IPS DF 6.9 (cell line): ENCODE measurements around the gene ZYG11B.
A peak's percentile ranks its signal among the peaks of the same experiment; 100 is the strongest.
"Not testable (repeated sequence)": the region's sequence is repeated elsewhere in the genome, so short reads cannot be mapped to it uniquely, and the experiment has no call there.

Experiments
- DNase-seq: peaks from one replicate; pipeline ENCODE4 v3.0.0-alpha.2; 2013; ENCODE audit warnings: low read depth, low spot score
- H3K27ac ChIP-seq: one replicate; pipeline ENCODE4 v1.5.1; 2013; ENCODE audit warnings: low read length, control low read depth
- H3K27me3 ChIP-seq: 2 replicates; pipeline ENCODE4 v1.6.1; 2013; ENCODE audit warnings: mild to moderate bottlenecking, low read length; ENCODE audit not compliant: control insufficient read depth, insufficient read depth
- H3K36me3 ChIP-seq: 2 replicates; pipeline ENCODE4 v1.6.1; 2013; ENCODE audit warnings: low read length; ENCODE audit not compliant: control insufficient read depth, insufficient read depth
- H3K4me1 ChIP-seq: 2 replicates; pipeline ENCODE4 v1.6.1; 2013; ENCODE audit warnings: low read length; ENCODE audit not compliant: control insufficient read depth, insufficient read depth
- H3K4me3 ChIP-seq: 2 replicates; pipeline ENCODE4 v1.5.1; 2013; ENCODE audit warnings: mild to moderate bottlenecking, low read length
- H3K9me3 ChIP-seq: 2 replicates; pipeline ENCODE4 v1.6.1; 2013; ENCODE audit warnings: low read length, inconsistent platforms; ENCODE audit not compliant: control insufficient read depth, insufficient read depth
- WGBS: extraction: QIAGEN DNeasy Blood & Tissue Kit; methylation state at CpG from one replicate; pipeline ENCODE4 v1.1.7; 2013; ENCODE audit warnings: mixed read lengths, missing lambda C conversion rate; ENCODE audit not compliant: insufficient read length, insufficient coverage; 5-methylcytosine and 5-hydroxymethylcytosine counted together

ZYG11B gene

GRCh38 chr1:52691821-52692220, 34.4 kb upstream of the ZYG11B start:
- H3K36me3 ChIP-seq: peaks cover 17% of the 10 kb centered on the region
- H3K9me3 ChIP-seq: no peaks in the 10 kb centered on the region
- DNase-seq: no peak
- no peak overlapping the region for H3K4me3 ChIP-seq
- H3K4me1 ChIP-seq: no peaks in the 10 kb centered on the region
- no peak overlapping the region for H3K27ac ChIP-seq
- no CpG with 5 or more reads among the region's 3 CpGs for WGBS
- H3K27me3 ChIP-seq: no peaks in the 10 kb centered on the region

- Histone ChIP-seq H3K27me3 (no peaks in the 10 kb centered on the region), H3K27ac (no peak overlapping the region), H3K4me3 (no peak overlapping the region), H3K9me3 (no peaks in the 10 kb centered on the region), H3K4me1 (no peaks in the 10 kb centered on the region), H3K36me3 (peaks cover 12% of the 10 kb centered on the region; the same call in 1 of the 2 replicates)
- no CpG with 5 or more reads among the region's 4 CpGs for WGBS
- DNase-seq: no peak
Measured at GRCh38 chr1:52692697-52693096, 33.6 kb upstream of the ZYG11B start.

GRCh38 chr1:52693351-52693750, 32.9 kb upstream of the ZYG11B start:
- not testable (repeated sequence) for H3K4me3 ChIP-seq, H3K4me1 ChIP-seq, DNase-seq, H3K9me3 ChIP-seq, H3K27ac ChIP-seq, H3K36me3 ChIP-seq, H3K27me3 ChIP-seq
- no CpG with 5 or more reads among the region's 10 CpGs for WGBS

GRCh38 chr1:52693843-52694242, 32.4 kb upstream of the ZYG11B start:
- no CpG with 5 or more reads among the region's 1 CpG for WGBS
- no peak for DNase-seq
- H3K36me3 ChIP-seq: peaks cover 9% of the 10 kb centered on the region; the same call in 1 of the 2 replicates
- H3K4me1 ChIP-seq: no peaks in the 10 kb centered on the region
- H3K9me3 ChIP-seq: no peaks in the 10 kb centered on the region
- H3K27ac ChIP-seq: no peak overlapping the region
- H3K27me3 ChIP-seq: no peaks in the 10 kb centered on the region
- H3K4me3 ChIP-seq: no peak overlapping the region

- Histone ChIP-seq H3K4me3 (no peak overlapping the region), H3K27me3 (no peaks in the 10 kb centered on the region), H3K9me3 (no peaks in the 10 kb centered on the region), H3K27ac (no peak overlapping the region), H3K4me1 (no peaks in the 10 kb centered on the region), H3K36me3 (peaks cover 9% of the 10 kb centered on the region; the same call in 1 of the 2 replicates)
- 100% methylated on average over 1 of the region's 7 CpGs for WGBS
- DNase-seq: no peak
Measured at GRCh38 chr1:52695627-52696026, 30.6 kb upstream of the ZYG11B start.

GRCh38 chr1:52697795-52698674, 28.2 kb upstream of the ZYG11B start, which contains the start of gene COA7:
Gene COA7, minus strand, starts transcription at chr1:52698347. Its CDS starts 21 bp downstream, at chr1:52698326.
- H3K27me3 ChIP-seq: no peaks in the 10 kb centered on the region
- H3K27ac ChIP-seq: no peak within 1 kb of the TSS
- peak within 1 kb of the TSS; percentile 49 for H3K4me3 ChIP-seq
- no peak for DNase-seq
- H3K36me3 ChIP-seq: no peaks in the 10 kb centered on the region
- H3K9me3 ChIP-seq: no peaks in the 10 kb centered on the region
- no CpG with 5 or more reads among the region's 68 CpGs for WGBS
- H3K4me1 ChIP-seq: no peaks in the 10 kb centered on the region

GRCh38 chr1:52702886-52703787, 23.1 kb upstream of the ZYG11B start:
- no peaks in the 10 kb centered on the region for H3K27me3 ChIP-seq
- H3K27ac ChIP-seq: no peak overlapping the region
- H3K4me1 ChIP-seq: no peaks in the 10 kb centered on the region
- no peaks in the 10 kb centered on the region for H3K9me3 ChIP-seq
- no CpG with 5 or more reads among the region's 35 CpGs for WGBS
- H3K36me3 ChIP-seq: no peaks in the 10 kb centered on the region
- H3K4me3 ChIP-seq: peak overlapping the region; percentile 33; the same call in 1 of the 2 replicates
- DNase-seq: peak; percentile 92

- no peaks in the 10 kb centered on the region for H3K9me3 ChIP-seq
- no peak for DNase-seq
- no CpG with 5 or more reads among the region's 6 CpGs for WGBS
- no peak overlapping the region for H3K4me3 ChIP-seq
- H3K36me3 ChIP-seq: no peaks in the 10 kb centered on the region
- H3K4me1 ChIP-seq: no peaks in the 10 kb centered on the region
- H3K27ac ChIP-seq: no peak overlapping the region
- no peaks in the 10 kb centered on the region for H3K27me3 ChIP-seq
Measured at GRCh38 chr1:52706136-52706670, 20.1 kb upstream of the ZYG11B start.

GRCh38 chr1:52706941-52707926, 19.0 kb upstream of the ZYG11B start:
- Histone ChIP-seq H3K4me1 (no peaks in the 10 kb centered on the region), H3K27ac (no peak overlapping the region), H3K4me3 (no peak overlapping the region), H3K9me3 (no peaks in the 10 kb centered on the region), H3K27me3 (no peaks in the 10 kb centered on the region), H3K36me3 (no peaks in the 10 kb centered on the region)
- DNase-seq: no peak
- WGBS: no CpG with 5 or more reads among the region's 18 CpGs
